OCI-LY7 (cell line): Measurements from ENCODE around the gene TRPM8. TPM values are rescaled to one million over a fixed set of nuclear protein-coding genes. Genes with fewer than 3 reads are reported as not detected.
"Not testable (repeated sequence)": the region's sequence is repeated elsewhere in the genome, so short reads cannot be mapped to it uniquely, and the experiment has no call there.

Experiments used
- BruUV-seq: library from RNA; stranded (reverse); fragments of 400-500 nt; replicated peaks from 2 replicates; lab custom pipeline; 2021; lab: Mats Ljungman, UMichigan
- CTCF ChIA-PET: fragments of 300-600 bp; sonication (Branson Sonifier 250); formaldehyde crosslinking; loops from one replicate; lab custom pipeline; 2022; ENCODE audit warnings: antibody characterized with exemption; ENCODE audit not compliant: unreplicated experiment; lab: Charles Lee
- POLR2A ChIA-PET: fragments of 300-600 bp; sonication (Branson Sonifier 250); formaldehyde crosslinking; loops from one replicate; lab custom pipeline; 2022; ENCODE audit warnings: antibody characterized with exemption; lab: Charles Lee
- DNase-seq: peaks from one replicate; pipeline ENCODE4 v3.0.0-alpha.2; 2015; ENCODE audit warnings: low spot score
- H2AFZ ChIP-seq: fragments of 200-600 bp; sonication (generic), shearing (Covaris generic); 2 replicates; pipeline ENCODE4 v1.6.1; 2014; ENCODE audit warnings: mild to moderate bottlenecking, antibody characterized with exemption, low read length, moderate library complexity
- H3K27ac ChIP-seq: fragments of 200-600 bp; sonication (generic); 2 replicates; pipeline ENCODE4 v1.5.1; 2014; ENCODE audit warnings: mixed run types, low read depth, mild to moderate bottlenecking, moderate library complexity, low read length, inconsistent platforms; ENCODE audit not compliant: poor library complexity, severe bottlenecking
- H3K36me3 ChIP-seq: fragments of 200-600 bp; sonication (generic); 2 replicates; pipeline ENCODE4 v1.6.1; 2014; ENCODE audit warnings: mild to moderate bottlenecking, antibody characterized with exemption, low read length, moderate library complexity, mixed read lengths; ENCODE audit not compliant: insufficient read depth
- H3K4me1 ChIP-seq: fragments of 200-600 bp; sonication (generic); 2 replicates; pipeline ENCODE4 v1.5.1; 2014; ENCODE audit warnings: mild to moderate bottlenecking, low read length; ENCODE audit not compliant: insufficient read depth, poor library complexity, severe bottlenecking
- H3K4me2 ChIP-seq: fragments of 200-600 bp; sonication (generic); 2 replicates; pipeline ENCODE4 v1.6.1; 2014; ENCODE audit warnings: mild to moderate bottlenecking, low read length
- H3K4me3 ChIP-seq: fragments of 200-600 bp; sonication (generic); 2 replicates; pipeline ENCODE4 v1.5.1; 2014; ENCODE audit warnings: mild to moderate bottlenecking, low read depth, low read length; ENCODE audit not compliant: poor library complexity, severe bottlenecking
- H3K79me2 ChIP-seq: fragments of 200-600 bp; sonication (generic); 2 replicates; pipeline ENCODE4 v1.6.1; 2016; ENCODE audit warnings: low read depth, mild to moderate bottlenecking, low read length, moderate library complexity, mixed read lengths; ENCODE audit not compliant: insufficient read depth
- H3K9me2 ChIP-seq: fragments of 200-600 bp; sonication (generic); 2 replicates; pipeline ENCODE4 v1.6.1; 2016; ENCODE audit warnings: mild to moderate bottlenecking, low read length, mixed read lengths; ENCODE audit not compliant: insufficient read depth
- H3K9me3 ChIP-seq: fragments of 200-600 bp; sonication (generic); 2 replicates; pipeline ENCODE4 v1.6.1; 2014; ENCODE audit warnings: mild to moderate bottlenecking, mixed run types, low read length, mixed read lengths
- H4K20me1 ChIP-seq: fragments of 200-600 bp; sonication (generic); 2 replicates; pipeline ENCODE4 v1.6.1; 2014; ENCODE audit warnings: mild to moderate bottlenecking, antibody characterized with exemption, low read length, moderate library complexity, mixed read lengths; ENCODE audit not compliant: insufficient read depth
- EZH2phosphoT487 ChIP-seq: fragments of 200-600 bp; sonication (generic); IDR thresholded peaks from 2 replicates; pipeline ENCODE4 v1.6.1; 2018; ENCODE audit warnings: low read depth, borderline replicate concordance, mild to moderate bottlenecking, mixed run types, antibody characterized with exemption, low read length, moderate library complexity, mixed read lengths
- intact Hi-C: fragments of 100-400 bp; cut with micrococcal nuclease; formaldehyde crosslinking; loops from one replicate; pipeline ENCODE4 v1.10.0; 2022; ENCODE audit not compliant: unreplicated experiment
- total RNA-seq, 2 experiments: library from RNA; depleted of rRNA in 1 of 2; stranded (reverse); fragments of >200 nt in 1 of 2; shearing (Covaris generic) in 1 of 2; gene quantifications; 2 replicates each; pipeline ENCODE4 v1.2.3, GENCODE V29; 2014 to 2022
- TF ChIP-seq, protein P1 (sequence below): fragments of 200-600 bp; sonication (generic); conservative IDR thresholded peaks from 2 replicates; pipeline ENCODE4 v1.5.1; 2014; ENCODE audit warnings: mild to moderate bottlenecking, antibody characterized with exemption, low read length, moderate library complexity, mixed read lengths

The TRPM8 gene
- total RNA-seq, 2 experiments from 2014 or later = not detected

GRCh38 chr2:233966388-233966787, 49.2 kb downstream of the TRPM8 start:
- TF ChIP-seq EZH2phosphoT487 = no peak
- TF ChIP-seq, protein P1, sequence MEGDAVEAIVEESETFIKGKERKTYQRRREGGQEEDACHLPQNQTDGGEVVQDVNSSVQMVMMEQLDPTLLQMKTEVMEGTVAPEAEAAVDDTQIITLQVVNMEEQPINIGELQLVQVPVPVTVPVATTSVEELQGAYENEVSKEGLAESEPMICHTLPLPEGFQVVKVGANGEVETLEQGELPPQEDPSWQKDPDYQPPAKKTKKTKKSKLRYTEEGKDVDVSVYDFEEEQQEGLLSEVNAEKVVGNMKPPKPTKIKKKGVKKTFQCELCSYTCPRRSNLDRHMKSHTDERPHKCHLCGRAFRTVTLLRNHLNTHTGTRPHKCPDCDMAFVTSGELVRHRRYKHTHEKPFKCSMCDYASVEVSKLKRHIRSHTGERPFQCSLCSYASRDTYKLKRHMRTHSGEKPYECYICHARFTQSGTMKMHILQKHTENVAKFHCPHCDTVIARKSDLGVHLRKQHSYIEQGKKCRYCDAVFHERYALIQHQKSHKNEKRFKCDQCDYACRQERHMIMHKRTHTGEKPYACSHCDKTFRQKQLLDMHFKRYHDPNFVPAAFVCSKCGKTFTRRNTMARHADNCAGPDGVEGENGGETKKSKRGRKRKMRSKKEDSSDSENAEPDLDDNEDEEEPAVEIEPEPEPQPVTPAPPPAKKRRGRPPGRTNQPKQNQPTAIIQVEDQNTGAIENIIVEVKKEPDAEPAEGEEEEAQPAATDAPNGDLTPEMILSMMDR = no peak
- H3K4me3 ChIP-seq = no peak overlapping the region
- H3K79me2 ChIP-seq = no peaks in the 10 kb centered on the region
- CTCF ChIA-PET = no interaction called here
- H3K9me2 ChIP-seq = no peaks in the 10 kb centered on the region
- H4K20me1 ChIP-seq = no peaks in the 10 kb centered on the region
- H2AFZ ChIP-seq = no peak overlapping the region
- no peaks in the 10 kb centered on the region for H3K9me3 ChIP-seq
- no peak for DNase-seq
- no peak overlapping the region for H3K4me2 ChIP-seq
- no peaks in the 10 kb centered on the region for H3K4me1 ChIP-seq
- intact Hi-C loops = no loop called here
- no peaks in the 10 kb centered on the region for H3K36me3 ChIP-seq
- POLR2A ChIA-PET = interaction anchor here (0.6 to 0.9 kb wide), 2 partner anchors 48 to 72 kb away, joined by 3 to 4 read pairs; no protein-coding TSS in a partner anchor
- BruUV-seq = no TSS peak
- H3K27ac ChIP-seq = no peak overlapping the region

GRCh38 chr2:233967164-233967563, 50.0 kb downstream of the TRPM8 start:
- Histone ChIP-seq H3K79me2 (no peaks in the 10 kb centered on the region), H3K27ac (no peak overlapping the region), H3K36me3 (no peaks in the 10 kb centered on the region), H3K4me2 (no peak overlapping the region), H4K20me1 (no peaks in the 10 kb centered on the region), H3K4me1 (no peaks in the 10 kb centered on the region), H3K9me3 (no peaks in the 10 kb centered on the region), H2AFZ (no peak overlapping the region), H3K4me3 (no peak overlapping the region), H3K9me2 (no peaks in the 10 kb centered on the region)
- POLR2A ChIA-PET = interaction anchor here (0.6 to 0.9 kb wide), 2 partner anchors 49 to 278 kb away, joined by 3 to 7 read pairs; no protein-coding TSS in a partner anchor
- no TSS peak for BruUV-seq
- intact Hi-C loops = no loop called here
- TF ChIP-seq, protein P1 = no peak
- no peak for TF ChIP-seq EZH2phosphoT487
- no peak for DNase-seq
- CTCF ChIA-PET = no interaction called here

DNA sequence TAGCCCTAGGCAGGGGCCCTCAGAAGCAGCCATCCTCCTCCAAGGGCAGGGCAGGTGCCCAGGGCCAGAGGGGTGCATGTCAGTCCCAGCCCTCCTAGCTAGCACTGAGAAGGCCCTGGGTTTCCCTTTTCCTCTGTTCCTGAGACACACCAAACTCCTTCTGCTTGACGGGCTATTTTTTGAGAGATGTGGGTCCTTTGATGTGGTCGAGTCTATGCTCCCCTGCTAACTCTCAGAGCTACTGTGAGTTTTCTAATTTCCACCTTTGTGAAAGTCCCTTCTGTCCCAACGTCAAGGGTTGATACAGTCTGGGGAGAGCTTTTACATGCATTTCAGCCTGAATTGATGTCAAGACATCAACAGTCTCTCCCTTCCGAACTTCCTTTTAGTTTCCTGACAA, 51.4 kb downstream of the TRPM8 start:
- Histone ChIP-seq H3K27ac (no peak overlapping the region), H3K36me3 (no peaks in the 10 kb centered on the region), H3K4me1 (no peaks in the 10 kb centered on the region), H3K79me2 (no peaks in the 10 kb centered on the region), H2AFZ (no peak overlapping the region), H4K20me1 (no peaks in the 10 kb centered on the region), H3K9me3 (no peaks in the 10 kb centered on the region), H3K9me2 (no peaks in the 10 kb centered on the region), H3K4me3 (no peak overlapping the region), H3K4me2 (no peak overlapping the region)
- ChIA-PET CTCF (no interaction called here), POLR2A (no interaction called here)
- BruUV-seq = no TSS peak
- intact Hi-C loops = no loop called here
- TF ChIP-seq EZH2phosphoT487 = no peak
- TF ChIP-seq, protein P1 = no peak
- DNase-seq = no peak

GRCh38 chr2:233972460-233972859, 55.3 kb downstream of the TRPM8 start:
- H3K9me3 ChIP-seq, H3K4me3 ChIP-seq, CTCF ChIA-PET, BruUV-seq, H4K20me1 ChIP-seq, H3K27ac ChIP-seq, H3K79me2 ChIP-seq, H3K36me3 ChIP-seq, H3K4me1 ChIP-seq, DNase-seq, H2AFZ ChIP-seq, H3K9me2 ChIP-seq, POLR2A ChIA-PET, intact Hi-C loops, H3K4me2 ChIP-seq: not testable (repeated sequence)
